ENCODE measurements around the gene EPB41L4B.

The EPB41L4B gene

GRCh38 chr9:109162677-109163076 is 158.2 kb downstream of the EPB41L4B start:
- peaks cover 57% of the 10 kb centered on the region for H3K27me3 Mint-ChIP-seq (ENCODE audit: low read depth)
- H3K4me3 Mint-ChIP-seq: no peak overlapping the region
- peaks cover 11% of the 10 kb centered on the region for H3K9me3 Mint-ChIP-seq
- H3K36me3 Mint-ChIP-seq (ENCODE audit: low read depth): peaks cover 1% of the 10 kb centered on the region
- H3K27ac Mint-ChIP-seq: no peak overlapping the region
- peaks cover 2% of the 10 kb centered on the region for H3K4me1 Mint-ChIP-seq (ENCODE audit: low read depth)

- Mint-ChIP-seq H3K27ac (no peak overlapping the region), H3K4me3 (no peak overlapping the region), H3K36me3 (ENCODE audit: low read depth) (peaks cover 1% of the 10 kb centered on the region), H3K4me1 (ENCODE audit: low read depth) (no peaks in the 10 kb centered on the region), H3K9me3 (peaks cover 11% of the 10 kb centered on the region), H3K27me3 (ENCODE audit: low read depth) (peaks cover 54% of the 10 kb centered on the region)
These were observed 159.4 kb downstream of the EPB41L4B start for GRCh38 chr9:109161471-109161870.

GRCh38 chr9:109159583-109159982 is 161.3 kb downstream of the EPB41L4B start:
- H3K9me3 Mint-ChIP-seq: peaks cover 4% of the 10 kb centered on the region
- no peaks in the 10 kb centered on the region for H3K4me1 Mint-ChIP-seq (ENCODE audit: low read depth)
- peaks cover 39% of the 10 kb centered on the region for H3K27me3 Mint-ChIP-seq (ENCODE audit: low read depth)
- no peaks in the 10 kb centered on the region for H3K36me3 Mint-ChIP-seq (ENCODE audit: low read depth)
- no peak overlapping the region for H3K4me3 Mint-ChIP-seq
- no peak overlapping the region for H3K27ac Mint-ChIP-seq

- Mint-ChIP-seq H3K9me3 (peaks cover 14% of the 10 kb centered on the region), H3K36me3 (ENCODE audit: low read depth) (no peaks in the 10 kb centered on the region), H3K27me3 (ENCODE audit: low read depth) (peaks cover 34% of the 10 kb centered on the region), H3K4me1 (ENCODE audit: low read depth) (no peaks in the 10 kb centered on the region), H3K4me3 (no peak overlapping the region), H3K27ac (no peak overlapping the region)
These were observed 162.2 kb downstream of the EPB41L4B start for GRCh38 chr9:109158651-109159050.

GRCh38 chr9:109156708-109157107 is 164.2 kb downstream of the EPB41L4B start:
- Mint-ChIP-seq H3K4me3 (no peak overlapping the region), H3K27ac (no peak overlapping the region), H3K36me3 (ENCODE audit: low read depth) (no peaks in the 10 kb centered on the region)

GRCh38 chr9:109150925-109151545 is 169.8 kb downstream of the EPB41L4B start:
- Mint-ChIP-seq H3K36me3 (ENCODE audit: low read depth) (no peaks in the 10 kb centered on the region), H3K27ac (no peak overlapping the region), H3K4me3 (no peak overlapping the region), H3K27me3 (ENCODE audit: low read depth) (peaks cover 12% of the 10 kb centered on the region), H3K9me3 (peaks cover 17% of the 10 kb centered on the region), H3K4me1 (ENCODE audit: low read depth) (no peaks in the 10 kb centered on the region)

More at GRCh38 chr9:109156708-109157107, 164.2 kb downstream of the EPB41L4B start:
- Mint-ChIP-seq H3K9me3 (peaks cover 21% of the 10 kb centered on the region), H3K4me1 (ENCODE audit: low read depth) (no peaks in the 10 kb centered on the region), H3K27me3 (ENCODE audit: low read depth) (peaks cover 27% of the 10 kb centered on the region)

GRCh38 chr9:109149722-109150121 is 171.1 kb downstream of the EPB41L4B start:
- Mint-ChIP-seq H3K4me1 (ENCODE audit: low read depth) (no peaks in the 10 kb centered on the region), H3K27me3 (ENCODE audit: low read depth) (peaks cover 11% of the 10 kb centered on the region), H3K36me3 (ENCODE audit: low read depth) (no peaks in the 10 kb centered on the region), H3K27ac (no peak overlapping the region), H3K4me3 (no peak overlapping the region), H3K9me3 (peaks cover 17% of the 10 kb centered on the region)

GRCh38 chr9:109149089-109149488 is 171.8 kb downstream of the EPB41L4B start:
- peaks cover 11% of the 10 kb centered on the region for H3K27me3 Mint-ChIP-seq (ENCODE audit: low read depth)
- no peaks in the 10 kb centered on the region for H3K36me3 Mint-ChIP-seq (ENCODE audit: low read depth)
- no peak overlapping the region for H3K27ac Mint-ChIP-seq
- no peaks in the 10 kb centered on the region for H3K4me1 Mint-ChIP-seq (ENCODE audit: low read depth)
- H3K4me3 Mint-ChIP-seq: no peak overlapping the region
- peaks cover 12% of the 10 kb centered on the region for H3K9me3 Mint-ChIP-seq

- Mint-ChIP-seq H3K27ac (no peak overlapping the region), H3K4me1 (ENCODE audit: low read depth) (peaks cover 3% of the 10 kb centered on the region), H3K9me3 (no peaks in the 10 kb centered on the region), H3K27me3 (ENCODE audit: low read depth) (peaks cover 15% of the 10 kb centered on the region), H3K4me3 (no peak overlapping the region), H3K36me3 (ENCODE audit: low read depth) (no peaks in the 10 kb centered on the region)
These were observed 175.8 kb downstream of the EPB41L4B start for GRCh38 chr9:109145051-109145450.

GRCh38 chr9:109143881-109144562 is 176.8 kb downstream of the EPB41L4B start:
- Mint-ChIP-seq H3K27ac (no peak overlapping the region), H3K27me3 (ENCODE audit: low read depth) (peaks cover 22% of the 10 kb centered on the region), H3K9me3 (no peaks in the 10 kb centered on the region), H3K4me1 (ENCODE audit: low read depth) (peaks cover 3% of the 10 kb centered on the region), H3K36me3 (ENCODE audit: low read depth) (no peaks in the 10 kb centered on the region), H3K4me3 (no peak overlapping the region)

- Mint-ChIP-seq H3K9me3 (no peaks in the 10 kb centered on the region), H3K27me3 (ENCODE audit: low read depth) (peaks cover 21% of the 10 kb centered on the region), H3K27ac (no peak overlapping the region), H3K4me1 (ENCODE audit: low read depth) (peaks cover 3% of the 10 kb centered on the region), H3K36me3 (ENCODE audit: low read depth) (no peaks in the 10 kb centered on the region), H3K4me3 (no peak overlapping the region)
These were observed 179.5 kb downstream of the EPB41L4B start for GRCh38 chr9:109141375-109141774.

- Mint-ChIP-seq H3K9me3 (no peaks in the 10 kb centered on the region), H3K4me1 (ENCODE audit: low read depth) (peaks cover 3% of the 10 kb centered on the region), H3K36me3 (ENCODE audit: low read depth) (no peaks in the 10 kb centered on the region), H3K27me3 (ENCODE audit: low read depth) (peaks cover 21% of the 10 kb centered on the region), H3K4me3 (no peak overlapping the region), H3K27ac (no peak overlapping the region)
These were observed 181.0 kb downstream of the EPB41L4B start for GRCh38 chr9:109139851-109140250.

- Mint-ChIP-seq H3K36me3 (ENCODE audit: low read depth) (no peaks in the 10 kb centered on the region), H3K27me3 (ENCODE audit: low read depth) (peaks cover 30% of the 10 kb centered on the region), H3K4me3 (no peak overlapping the region), H3K9me3 (no peaks in the 10 kb centered on the region), H3K27ac (no peak overlapping the region), H3K4me1 (ENCODE audit: low read depth) (no peaks in the 10 kb centered on the region)
These were observed 182.4 kb downstream of the EPB41L4B start for GRCh38 chr9:109138421-109138820.

GRCh38 chr9:109134167-109134578 is 186.7 kb downstream of the EPB41L4B start:
- no peaks in the 10 kb centered on the region for H3K36me3 Mint-ChIP-seq (ENCODE audit: low read depth)
- no peak overlapping the region for H3K4me3 Mint-ChIP-seq
- peaks cover 19% of the 10 kb centered on the region for H3K27me3 Mint-ChIP-seq (ENCODE audit: low read depth)
- H3K27ac Mint-ChIP-seq: no peak overlapping the region
- H3K4me1 Mint-ChIP-seq (ENCODE audit: low read depth): no peaks in the 10 kb centered on the region
- no peaks in the 10 kb centered on the region for H3K9me3 Mint-ChIP-seq

GRCh38 chr9:109133533-109133932 is 187.3 kb downstream of the EPB41L4B start:
- Mint-ChIP-seq H3K4me3 (no peak overlapping the region), H3K36me3 (ENCODE audit: low read depth) (no peaks in the 10 kb centered on the region), H3K27ac (no peak overlapping the region), H3K9me3 (no peaks in the 10 kb centered on the region), H3K4me1 (ENCODE audit: low read depth) (no peaks in the 10 kb centered on the region), H3K27me3 (ENCODE audit: low read depth) (peaks cover 19% of the 10 kb centered on the region)

Measured in T-helper 1 cell treated with Interleukin-12 subunit alpha and Interleukin-12 subunit beta and Interleukin-4 antibody, amounts not matched to agents 30 μg/mL and 1 μg/mL, for 36 hours (primary cell).